ENCODE measurements around the gene TTLL12. TPM values are rescaled to one million over a fixed set of nuclear protein-coding genes. Genes with fewer than 3 reads are reported as not detected.

Gene TTLL12
- polyA plus RNA-seq, 2 of the 4 experiments (the other 2 are of a cell fraction): 8.6 to 18.7 TPM

DNA sequence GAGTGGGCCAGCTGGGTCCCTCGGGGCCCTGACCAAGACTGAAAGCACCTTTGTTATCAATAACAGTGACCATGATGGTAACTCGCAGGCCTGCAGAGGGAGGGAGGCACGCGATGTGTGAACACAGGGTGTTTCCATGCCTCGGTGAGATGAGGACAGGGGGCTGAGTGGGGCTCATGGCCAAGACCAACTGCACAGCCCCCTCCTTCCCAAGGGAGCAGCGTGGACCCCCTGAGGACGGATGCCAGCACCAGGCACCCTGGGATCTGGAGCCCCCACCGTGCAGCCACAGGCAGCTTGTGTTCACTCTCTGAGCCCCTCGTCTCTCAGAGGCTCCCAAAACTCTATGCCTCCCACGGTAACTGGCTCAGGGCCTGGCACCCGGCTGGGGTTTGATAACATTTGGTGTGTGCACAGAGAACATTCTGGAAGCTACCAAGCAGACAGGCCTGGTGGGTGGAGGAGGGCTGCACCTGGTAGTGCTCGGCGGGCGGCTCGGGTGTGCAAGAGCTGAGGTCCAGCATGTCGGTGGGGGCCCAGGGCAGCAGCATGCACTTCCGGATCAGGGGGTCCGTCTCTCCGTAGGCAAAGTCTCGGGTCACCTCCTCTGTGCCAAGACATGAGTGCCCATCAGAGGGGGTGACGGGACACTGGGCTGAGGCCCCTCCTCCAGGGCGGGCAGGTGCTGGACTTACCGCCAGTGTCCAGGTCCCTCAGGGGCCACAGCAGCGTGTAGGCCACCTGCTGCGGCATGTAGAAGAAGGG lies 7.6 kb downstream of the TTLL12 start:
- 0 out of 3 replicates have a peak, but pooled peaks cover 3% of the 10 kb centered on the region for H3K4me1 ChIP-seq
- H3K27ac ChIP-seq: no peak overlapping the region
- no peak for FAIRE-seq
- ATAC-seq: no peak
- WGBS (ENCODE audit: missing lambda C conversion rate): 95% methylated on average over 11 of the region's 25 CpGs
- no peak for DNase-seq (ENCODE audit: low read depth in 1 of 2, low spot score in 1 of 2)
- H3K4me3 ChIP-seq: no peak overlapping the region
- TF ChIP-seq JUNB (IDR thresholded peaks at IDR 0.05): no peak
- no peak for TF ChIP-seq ZNF302 (CRISPR knock-in tag; IDR thresholded peaks at IDR 0.05)
- no peak for TF ChIP-seq FOSB (CRISPR knock-in tag; IDR thresholded peaks at IDR 0.05)
- no peak for TF ChIP-seq EHMT2 (IDR thresholded peaks at IDR 0.05; ENCODE audit: low read depth)
- no peak for TF ChIP-seq ZC3H11A (IDR thresholded peaks at IDR 0.05)
- TF ChIP-seq, protein P1, sequence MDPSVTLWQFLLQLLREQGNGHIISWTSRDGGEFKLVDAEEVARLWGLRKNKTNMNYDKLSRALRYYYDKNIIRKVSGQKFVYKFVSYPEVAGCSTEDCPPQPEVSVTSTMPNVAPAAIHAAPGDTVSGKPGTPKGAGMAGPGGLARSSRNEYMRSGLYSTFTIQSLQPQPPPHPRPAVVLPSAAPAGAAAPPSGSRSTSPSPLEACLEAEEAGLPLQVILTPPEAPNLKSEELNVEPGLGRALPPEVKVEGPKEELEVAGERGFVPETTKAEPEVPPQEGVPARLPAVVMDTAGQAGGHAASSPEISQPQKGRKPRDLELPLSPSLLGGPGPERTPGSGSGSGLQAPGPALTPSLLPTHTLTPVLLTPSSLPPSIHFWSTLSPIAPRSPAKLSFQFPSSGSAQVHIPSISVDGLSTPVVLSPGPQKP (IDR thresholded peaks at IDR 0.05; ENCODE audit: low read depth, low read length): no peak
- ChIA-PET CTCF (interaction anchor here (1.2 kb wide), 1 partner anchor 168 kb away, joined by 5 read pairs; no protein-coding TSS in a partner anchor), POLR2A (interaction anchor here (0.9 kb wide), 1 partner anchor 9 kb away, joined by 3 read pairs; no protein-coding TSS in a partner anchor)
- H3K4me2 ChIP-seq: no peak overlapping the region
- H3K9me3 ChIP-seq: no peaks in the 10 kb centered on the region

DNA sequence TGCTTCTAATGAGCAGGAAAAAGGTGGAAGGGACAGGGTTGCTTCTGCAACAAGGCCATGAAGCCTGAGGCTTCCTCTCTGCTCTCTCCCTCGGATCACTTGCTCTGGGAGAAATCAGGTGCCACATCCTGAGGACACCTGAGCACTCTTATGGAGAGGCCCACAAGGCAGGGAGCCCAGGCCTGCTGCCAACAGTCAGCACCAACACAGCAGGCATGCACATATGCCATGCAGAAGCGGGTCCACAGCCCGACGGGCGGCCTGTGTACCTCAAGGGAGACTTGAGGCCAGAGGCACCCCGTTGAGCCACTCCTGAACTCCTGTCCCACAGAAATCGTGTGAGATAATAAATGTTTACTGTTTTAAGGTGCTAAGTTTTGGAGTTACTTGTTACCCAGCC lies 9.5 kb downstream of the TTLL12 start:
- ATAC-seq: no peak
- no peak overlapping the region for H3K4me3 ChIP-seq
- H3K27ac ChIP-seq: no peak overlapping the region
- ChIA-PET POLR2A (no interaction called here), CTCF (interaction anchor here (1.2 kb wide), 1 partner anchor 10 kb away, joined by 4 read pairs; the partner anchor contains the start of gene TTLL12)
- TF ChIP-seq RFX5 (IDR thresholded peaks at IDR 0.05) (no peak), EHMT2 (IDR thresholded peaks at IDR 0.05; ENCODE audit: low read depth) (no peak), NPAS2 (CRISPR knock-in tag; IDR thresholded peaks at IDR 0.05; ENCODE audit: borderline replicate concordance) (no peak), TFCP2L1 (CRISPR knock-in tag; IDR thresholded peaks at IDR 0.05) (no peak), JUN (IDR thresholded peaks at IDR 0.05) (no peak)
- TF ChIP-seq, protein P2, sequence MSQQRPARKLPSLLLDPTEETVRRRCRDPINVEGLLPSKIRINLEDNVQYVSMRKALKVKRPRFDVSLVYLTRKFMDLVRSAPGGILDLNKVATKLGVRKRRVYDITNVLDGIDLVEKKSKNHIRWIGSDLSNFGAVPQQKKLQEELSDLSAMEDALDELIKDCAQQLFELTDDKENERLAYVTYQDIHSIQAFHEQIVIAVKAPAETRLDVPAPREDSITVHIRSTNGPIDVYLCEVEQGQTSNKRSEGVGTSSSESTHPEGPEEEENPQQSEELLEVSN (IDR thresholded peaks at IDR 0.05; ENCODE audit: borderline replicate concordance, low read depth): no peak
- 93% methylated on average over 6 of the region's 7 CpGs for WGBS (ENCODE audit: missing lambda C conversion rate)
- no peaks in the 10 kb centered on the region for H3K4me1 ChIP-seq
- H3K4me2 ChIP-seq: no peak overlapping the region
- no peaks in the 10 kb centered on the region for H3K9me3 ChIP-seq
- no peak for DNase-seq (ENCODE audit: low read depth in 1 of 2, low spot score in 1 of 2)
- FAIRE-seq: no peak

DNA sequence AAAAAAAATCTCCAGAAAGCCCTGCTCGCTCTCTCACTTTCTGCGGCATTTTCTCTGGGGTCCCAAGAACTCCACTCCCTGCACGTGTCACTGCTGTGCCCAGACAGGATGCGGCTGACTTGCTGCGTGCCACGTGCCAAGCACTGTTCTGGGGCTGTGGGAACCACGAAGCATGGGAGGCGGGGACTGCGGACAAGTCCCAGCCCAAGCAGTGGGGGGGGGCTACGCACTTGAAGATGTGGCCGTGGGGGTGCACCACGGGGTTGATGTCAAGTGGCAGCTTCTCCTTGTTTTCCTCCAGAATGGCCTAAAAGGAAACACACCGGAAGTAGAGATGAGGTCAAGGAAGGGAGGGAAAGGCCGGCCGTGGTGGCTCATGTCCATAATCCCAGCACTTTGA lies 10.8 kb downstream of the TTLL12 start:
- no peak for TF ChIP-seq CBX8 (IDR thresholded peaks at IDR 0.05)
- TF ChIP-seq ZC3H11A (IDR thresholded peaks at IDR 0.05): no peak
- TF ChIP-seq KDM1A (IDR thresholded peaks at IDR 0.05; ENCODE audit: low read depth): no peak
- no peak for TF ChIP-seq KDM5A (IDR thresholded peaks at IDR 0.05)
- TF ChIP-seq EHMT2 (IDR thresholded peaks at IDR 0.05; ENCODE audit: low read depth): no peak
- DNase-seq (ENCODE audit: low read depth in 1 of 2, low spot score in 1 of 2) (no peak), ATAC-seq (no peak), FAIRE-seq (no peak)
- CTCF ChIA-PET: interaction anchor here (0.6 kb wide), 1 partner anchor 616 kb away, joined by 3 read pairs; no protein-coding TSS in a partner anchor
- no peak overlapping the region for H3K27ac ChIP-seq
- no peaks in the 10 kb centered on the region for H3K4me1 ChIP-seq
- no peak overlapping the region for H3K4me3 ChIP-seq
- H3K9me3 ChIP-seq: no peaks in the 10 kb centered on the region
- POLR2A ChIA-PET: no interaction called here
- 84% methylated on average over 9 of the region's 15 CpGs for WGBS (ENCODE audit: missing lambda C conversion rate)
- H3K4me2 ChIP-seq: no peak overlapping the region

DNA sequence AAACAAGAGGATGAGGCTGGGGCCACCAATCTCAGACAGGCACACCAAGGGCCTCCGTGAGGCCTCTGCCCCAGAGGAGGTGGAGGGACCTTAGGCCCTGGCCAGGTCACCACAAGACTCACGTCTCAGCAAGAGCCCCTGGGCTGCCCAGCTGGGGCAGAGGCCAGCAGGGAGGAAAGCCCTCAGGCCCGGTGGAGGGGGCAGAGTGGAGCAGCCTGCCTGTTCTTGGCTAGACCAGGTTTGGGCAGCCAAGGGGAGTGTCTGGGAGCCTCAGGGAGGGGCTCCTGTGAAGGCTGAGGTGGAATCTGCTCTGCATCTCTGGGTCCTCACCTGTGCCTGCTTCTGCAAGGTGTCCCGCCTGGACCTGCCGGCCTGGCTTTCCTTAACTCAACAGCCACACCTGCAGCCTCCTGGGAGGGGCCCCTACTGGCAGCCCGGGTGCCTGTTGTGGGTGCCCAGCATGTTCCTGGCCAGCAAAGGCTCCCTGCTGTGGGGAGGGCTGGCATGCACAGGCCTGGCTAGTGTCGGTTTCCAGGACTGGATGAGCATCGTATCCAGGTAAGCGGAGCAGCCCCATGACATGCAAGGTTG lies 11.9 kb downstream of the TTLL12 start:
- no peaks in the 10 kb centered on the region for H3K4me1 ChIP-seq
- WGBS (ENCODE audit: missing lambda C conversion rate): 93% methylated on average over 7 of the region's 9 CpGs
- no peak overlapping the region for H3K27ac ChIP-seq
- TF ChIP-seq FOXS1 (CRISPR knock-in tag; IDR thresholded peaks at IDR 0.05) (no peak), CHD4 (IDR thresholded peaks at IDR 0.05; ENCODE audit: borderline replicate concordance) (no peak)
- no peak for DNase-seq (ENCODE audit: low read depth in 1 of 2, low spot score in 1 of 2)
- H3K4me2 ChIP-seq: no peak overlapping the region
- H3K4me3 ChIP-seq: no peak overlapping the region
- ChIA-PET CTCF (no interaction called here), POLR2A (no interaction called here)
- ATAC-seq: no peak
- no peak for FAIRE-seq
- no peaks in the 10 kb centered on the region for H3K9me3 ChIP-seq
